ENCODE data around the gene GADL1. TPM values are rescaled to one million over a fixed set of nuclear protein-coding genes. Genes with fewer than 3 reads are reported as not detected.

The GADL1 gene
- total RNA-seq, 1 donor from 2014 or later, result 0.12 TPM

DNA sequence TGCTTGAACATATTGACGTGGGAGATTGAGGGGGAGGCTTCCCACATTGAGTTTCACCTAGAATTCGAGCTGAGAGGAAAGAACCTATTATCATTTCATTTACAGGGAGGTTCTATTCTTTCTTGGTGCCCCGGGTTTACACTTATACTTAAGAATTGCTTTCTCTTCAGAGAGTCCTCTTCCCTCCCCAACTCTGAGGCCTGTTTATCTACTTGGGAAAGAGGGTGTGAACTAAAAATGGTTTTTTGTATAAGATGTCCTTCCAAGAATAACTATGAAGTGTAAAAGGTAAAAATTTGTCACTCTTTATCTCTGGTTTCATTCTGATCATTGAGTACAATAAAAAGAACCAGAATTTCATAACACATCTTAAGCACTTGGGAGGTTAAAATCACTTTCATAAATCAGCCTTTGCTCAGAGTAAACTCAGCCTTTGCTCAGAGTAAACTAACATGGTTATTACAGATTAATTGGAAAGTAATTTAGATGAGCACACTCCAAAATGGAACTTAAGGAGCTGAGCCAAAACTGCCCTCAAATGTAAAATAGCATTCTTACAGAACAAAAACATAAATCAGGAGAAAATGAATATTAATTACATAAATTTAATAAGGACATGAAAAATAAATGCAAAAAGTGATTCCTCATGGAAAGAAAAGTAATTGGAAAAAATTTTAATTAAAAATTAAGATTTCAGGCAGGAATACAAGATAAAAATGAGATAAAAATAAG is 75.2 kb downstream of the GADL1 start:
- H3K4me1 Mint-ChIP-seq, result no peaks in the 10 kb centered on the region
- H3K9me3 Mint-ChIP-seq, result no peaks in the 10 kb centered on the region
- H3K27me3 Mint-ChIP-seq (ENCODE audit: low read depth), result no peaks in the 10 kb centered on the region
- no peak overlapping the region for H3K4me3 Mint-ChIP-seq
- no peaks in the 10 kb centered on the region for H3K36me3 Mint-ChIP-seq (ENCODE audit: low read depth)
- DNase-seq (ENCODE audit: low read depth, low spot score), result no peak
- no peak for TF ChIP-seq CTCF (conservative IDR thresholded peaks at IDR 0.05)
- H3K27ac Mint-ChIP-seq (ENCODE audit: unreplicated experiment), result no peak overlapping the region

DNA sequence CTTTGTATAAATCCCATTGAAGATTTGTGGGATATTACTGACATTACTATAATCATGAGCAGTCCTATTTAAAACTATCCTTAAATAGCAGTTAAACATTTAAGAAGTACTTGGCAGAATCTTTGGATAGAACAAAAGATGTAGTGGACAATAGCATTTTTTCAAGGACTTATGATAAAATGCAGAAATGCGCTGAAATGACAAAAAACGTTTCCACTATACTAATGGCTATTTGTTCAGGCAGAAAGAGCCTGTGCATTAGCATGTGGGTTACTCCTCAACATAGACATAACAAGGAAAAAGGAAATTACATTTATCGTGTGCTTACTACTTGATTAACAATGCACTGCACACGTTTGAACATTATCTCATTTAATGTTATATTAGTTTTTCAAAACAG is 80.7 kb downstream of the GADL1 start:
- Mint-ChIP-seq H3K4me1 (no peaks in the 10 kb centered on the region), H3K27me3 (ENCODE audit: low read depth) (no peaks in the 10 kb centered on the region), H3K9me3 (no peaks in the 10 kb centered on the region), H3K36me3 (ENCODE audit: low read depth) (no peaks in the 10 kb centered on the region), H3K27ac (ENCODE audit: unreplicated experiment) (no peak overlapping the region), H3K4me3 (no peak overlapping the region)
- DNase-seq (ENCODE audit: low read depth, low spot score), result no peak
- no peak for TF ChIP-seq CTCF (conservative IDR thresholded peaks at IDR 0.05)

- no peaks in the 10 kb centered on the region for H3K36me3 Mint-ChIP-seq (ENCODE audit: low read depth)
- no peaks in the 10 kb centered on the region for H3K4me1 Mint-ChIP-seq
- no peaks in the 10 kb centered on the region for H3K9me3 Mint-ChIP-seq
- TF ChIP-seq CTCF (conservative IDR thresholded peaks at IDR 0.05), result no peak
- H3K27me3 Mint-ChIP-seq (ENCODE audit: low read depth), result no peaks in the 10 kb centered on the region
- no peak overlapping the region for H3K4me3 Mint-ChIP-seq
- H3K27ac Mint-ChIP-seq (ENCODE audit: unreplicated experiment), result no peak overlapping the region
- no peak for DNase-seq (ENCODE audit: low read depth, low spot score)
Observed at GRCh38 chr3:30811151-30811795, 83.2 kb downstream of the GADL1 start.

GRCh38 chr3:30810625-30811024 is 83.8 kb downstream of the GADL1 start:
- Mint-ChIP-seq H3K36me3 (ENCODE audit: low read depth) (no peaks in the 10 kb centered on the region), H3K27ac (ENCODE audit: unreplicated experiment) (no peak overlapping the region), H3K27me3 (ENCODE audit: low read depth) (no peaks in the 10 kb centered on the region), H3K4me3 (no peak overlapping the region), H3K9me3 (no peaks in the 10 kb centered on the region), H3K4me1 (no peaks in the 10 kb centered on the region)
- DNase-seq (ENCODE audit: low read depth, low spot score), result no peak
- TF ChIP-seq CTCF (conservative IDR thresholded peaks at IDR 0.05), result no peak

GRCh38 chr3:30805695-30806094 is 88.8 kb downstream of the GADL1 start:
- H3K36me3 Mint-ChIP-seq (ENCODE audit: low read depth), result no peaks in the 10 kb centered on the region
- no peak overlapping the region for H3K27ac Mint-ChIP-seq (ENCODE audit: unreplicated experiment)
- TF ChIP-seq CTCF (conservative IDR thresholded peaks at IDR 0.05), result no peak
- no peaks in the 10 kb centered on the region for H3K4me1 Mint-ChIP-seq
- H3K4me3 Mint-ChIP-seq, result no peak overlapping the region
- DNase-seq (ENCODE audit: low read depth, low spot score), result no peak
- no peaks in the 10 kb centered on the region for H3K27me3 Mint-ChIP-seq (ENCODE audit: low read depth)
- no peaks in the 10 kb centered on the region for H3K9me3 Mint-ChIP-seq
